ENCODE results near the gene ZNF675.
A peak's percentile ranks its signal among the peaks of the same experiment; 100 is the strongest.
"Not testable (repeated sequence)": the region's sequence is repeated elsewhere in the genome, so short reads cannot be mapped to it uniquely, and the experiment has no call there.

ZNF675 gene

GRCh38 chr19:23686621-23687423 is at the start of gene ZNF675:
Gene ZNF675, minus strand, starts transcription at chr19:23687212. Its CDS starts 179 bp downstream, at chr19:23687033.
- peak; percentile 89 for DNase-seq

- not testable (repeated sequence) for DNase-seq
These were observed 43.9 kb upstream of the ZNF675 start for GRCh38 chr19:23730729-23731465.

- not testable (repeated sequence) for DNase-seq
These were observed 37.1 kb upstream of the ZNF675 start for GRCh38 chr19:23724161-23724560.

GRCh38 chr19:23718802-23719201 is 31.8 kb upstream of the ZNF675 start:
- no peak for DNase-seq

GRCh38 chr19:23716792-23717191 is 29.8 kb upstream of the ZNF675 start:
- DNase-seq: no peak

GRCh38 chr19:23709347-23709746 is 22.3 kb upstream of the ZNF675 start:
- DNase-seq: no peak

GRCh38 chr19:23706657-23707056 is 19.6 kb upstream of the ZNF675 start:
- DNase-seq: no peak

GRCh38 chr19:23699521-23699860 is 12.5 kb upstream of the ZNF675 start:
- no peak for DNase-seq

GRCh38 chr19:23698711-23699520 is 11.9 kb upstream of the ZNF675 start:
- no peak for DNase-seq

- not testable (repeated sequence) for DNase-seq
These were observed 5.9 kb upstream of the ZNF675 start for GRCh38 chr19:23692937-23693336.

- no peak for DNase-seq
These were observed 13.9 kb downstream of the ZNF675 start for GRCh38 chr19:23673132-23673531.

- DNase-seq: not testable (repeated sequence)
These were observed 18.4 kb downstream of the ZNF675 start for GRCh38 chr19:23668606-23669005.

GRCh38 chr19:23665651-23666410 is 21.2 kb downstream of the ZNF675 start:
- DNase-seq: no peak

GRCh38 chr19:23649817-23650216 is 37.2 kb downstream of the ZNF675 start:
- not testable (repeated sequence) for DNase-seq

Measured in DMS153 (cell line).